HG03175 (cell line): ENCODE measurements around the gene HOXD4.

Experiments
- ATAC-seq: cut with Tn5 transposase; IDR thresholded peaks from one replicate; pipeline ENCODE4 v1.9.1; 2021; ENCODE audit warnings: mild to moderate bottlenecking, moderate library complexity; ENCODE audit not compliant: unreplicated experiment

The HOXD4 gene

GRCh38 chr2:176139661-176140512 is 11.5 kb upstream of the HOXD4 start:
- no peak for ATAC-seq

GRCh38 chr2:176140513-176141317 is 10.6 kb upstream of the HOXD4 start:
- ATAC-seq: peak; percentile 89

- no peak for ATAC-seq
These were observed 9.1 kb upstream of the HOXD4 start for GRCh38 chr2:176142281-176142680.

GRCh38 chr2:176145085-176145969 is 6.0 kb upstream of the HOXD4 start:
- no peak for ATAC-seq

- no peak for ATAC-seq
These were observed 5.2 kb upstream of the HOXD4 start for GRCh38 chr2:176146101-176146500.

- ATAC-seq: no peak
These were observed 4.7 kb upstream of the HOXD4 start for GRCh38 chr2:176146645-176147044.

- no peak for ATAC-seq
These were observed 4.0 kb upstream of the HOXD4 start for GRCh38 chr2:176147210-176147799.

- ATAC-seq: no peak
These were observed 3.4 kb upstream of the HOXD4 start for GRCh38 chr2:176147800-176148496.

GRCh38 chr2:176148751-176149421 is 2.5 kb upstream of the HOXD4 start:
- no peak for ATAC-seq

- ATAC-seq: no peak
These were observed 1.8 kb upstream of the HOXD4 start for GRCh38 chr2:176149481-176149938.

- no peak for ATAC-seq
These were observed 1.3 kb upstream of the HOXD4 start for GRCh38 chr2:176149939-176150583.

- ATAC-seq: no peak
These were observed 537 bp upstream of the HOXD4 start for GRCh38 chr2:176150584-176151441.

- no peak for ATAC-seq
These were observed 1.2 kb downstream of the HOXD4 start for GRCh38 chr2:176152350-176153181.

- no peak for ATAC-seq
These were observed 3.4 kb downstream of the HOXD4 start for GRCh38 chr2:176154576-176155252.

GRCh38 chr2:176155356-176156044 is 4.2 kb downstream of the HOXD4 start:
- ATAC-seq: no peak

GRCh38 chr2:176156301-176156806 is 5.0 kb downstream of the HOXD4 start:
- no peak for ATAC-seq
